ENCODE results near the gene FBXO5. TPM values are rescaled to one million over a fixed set of nuclear protein-coding genes. Genes with fewer than 3 reads are reported as not detected.

FBXO5 gene
- total RNA-seq, 2 donors from 2014 or later, result 2.3 TPM; not detected in 1

GRCh38 chr6:153016846-153017245, 34.0 kb upstream of the FBXO5 start:
- ATAC-seq, result no peak
- 68 to 79% methylated on average over 3 of the region's 3 CpGs for WGBS, 2 donors
- no peak overlapping the region for H3K4me3 ChIP-seq
- H3K27ac ChIP-seq, result no peak overlapping the region
- H3K36me3 ChIP-seq (replicated peaks in 1 of 2; ENCODE audit: insufficient read depth in 1 of 2, low read depth in 2 of 2), result no peaks in the 10 kb centered on the region
- TF ChIP-seq POLR2A (IDR thresholded peaks at IDR 0.05) (no peak), CTCF (IDR thresholded peaks at IDR 0.05) (no peak)
- H3K4me1 ChIP-seq, result no peaks in the 10 kb centered on the region
- intact Hi-C loops (cut with DNase I), result no loop called here
- H3K27me3 ChIP-seq, result no peaks in the 10 kb centered on the region
- DNase-seq, result no peak
- H3K9me3 ChIP-seq, result no peaks in the 10 kb centered on the region

- Histone ChIP-seq H3K4me1 (no peaks in the 10 kb centered on the region), H3K36me3 (replicated peaks in 1 of 2; ENCODE audit: insufficient read depth in 1 of 2, low read depth in 2 of 2) (no peaks in the 10 kb centered on the region), H3K27ac (no peak overlapping the region), H3K4me3 (no peak overlapping the region), H3K9me3 (no peaks in the 10 kb centered on the region), H3K27me3 (no peaks in the 10 kb centered on the region)
- DNase-seq (no peak), ATAC-seq (no peak)
- 61 to 78% methylated on average over 4 of the region's 4 CpGs for WGBS, 2 donors
- no peak for TF ChIP-seq POLR2A (IDR thresholded peaks at IDR 0.05)
- TF ChIP-seq CTCF (IDR thresholded peaks at IDR 0.05), result no peak
- intact Hi-C loops (cut with DNase I), result no loop called here
These were observed 32.3 kb upstream of the FBXO5 start for GRCh38 chr6:153015094-153015640.

- intact Hi-C loops (cut with DNase I), result no loop called here
- Histone ChIP-seq H3K36me3 (replicated peaks in 1 of 2; ENCODE audit: insufficient read depth in 1 of 2, low read depth in 2 of 2) (no peaks in the 10 kb centered on the region), H3K4me1 (no peaks in the 10 kb centered on the region), H3K4me3 (no peak overlapping the region), H3K27me3 (no peaks in the 10 kb centered on the region), H3K9me3 (no peaks in the 10 kb centered on the region), H3K27ac (no peak overlapping the region)
- no peak for DNase-seq
- WGBS, 2 donors, result 73 to 78% methylated on average over 2 of the region's 2 CpGs
- no peak for ATAC-seq
- TF ChIP-seq POLR2A (IDR thresholded peaks at IDR 0.05), result no peak
- TF ChIP-seq CTCF (IDR thresholded peaks at IDR 0.05), result no peak
These were observed 30.6 kb upstream of the FBXO5 start for GRCh38 chr6:153013438-153013837.

GRCh38 chr6:153012856-153013255, 30.0 kb upstream of the FBXO5 start:
- no peak overlapping the region for H3K27ac ChIP-seq
- ATAC-seq (no peak), DNase-seq (no peak)
- H3K9me3 ChIP-seq, result no peaks in the 10 kb centered on the region
- no peaks in the 10 kb centered on the region for H3K4me1 ChIP-seq
- H3K36me3 ChIP-seq (replicated peaks in 1 of 2; ENCODE audit: insufficient read depth in 1 of 2, low read depth in 2 of 2), result no peaks in the 10 kb centered on the region
- H3K27me3 ChIP-seq, result no peaks in the 10 kb centered on the region
- no peak for TF ChIP-seq POLR2A (IDR thresholded peaks at IDR 0.05)
- 79 to 87% methylated on average over 6 of the region's 6 CpGs for WGBS, 2 donors
- intact Hi-C loops (cut with DNase I), result no loop called here
- no peak overlapping the region for H3K4me3 ChIP-seq

GRCh38 chr6:153003366-153003690, 20.5 kb upstream of the FBXO5 start:
- peak overlapping the region in 3 of 4 donors; percentile 72 to 88 (median 85) for H3K27ac ChIP-seq
- no peak for TF ChIP-seq CTCF (IDR thresholded peaks at IDR 0.05)
- no peak for TF ChIP-seq POLR2A (IDR thresholded peaks at IDR 0.05)
- H3K27me3 ChIP-seq, result no peaks in the 10 kb centered on the region
- DNase-seq (no peak), ATAC-seq (no peak)
- peak overlapping the region; percentile 59 to 76 for H3K4me3 ChIP-seq
- intact Hi-C loops (cut with DNase I), result no loop called here
- H3K9me3 ChIP-seq, result no peaks in the 10 kb centered on the region
- no peaks in the 10 kb centered on the region for H3K36me3 ChIP-seq (replicated peaks in 1 of 2; ENCODE audit: insufficient read depth in 1 of 2, low read depth in 2 of 2)
- 0 to 1% methylated on average over 6 of the region's 6 CpGs for WGBS, 2 donors
- H3K4me1 ChIP-seq, result peaks cover 38% of the 10 kb centered on the region

Data from body of pancreas (tissue), 4 donors.